Left kidney (tissue), 2 donors: Measurements from ENCODE around the gene DYNC1H1. TPM values are rescaled to one million over a fixed set of nuclear protein-coding genes. Genes with fewer than 3 reads are reported as not detected.

Experiments used
- DNase-seq: peaks from one replicate; pipeline ENCODE4 v3.0.0-alpha.2; 2013
- polyA plus RNA-seq: library from polyadenylated mRNA; unstranded; fragments of 120-200 nt; gene quantifications from one replicate; pipeline ENCODE4 v1.2.1, GENCODE V29; 2013; ENCODE audit not compliant: insufficient read length

DYNC1H1 gene
- polyA plus RNA-seq, 1 donor: 368 TPM

DNA sequence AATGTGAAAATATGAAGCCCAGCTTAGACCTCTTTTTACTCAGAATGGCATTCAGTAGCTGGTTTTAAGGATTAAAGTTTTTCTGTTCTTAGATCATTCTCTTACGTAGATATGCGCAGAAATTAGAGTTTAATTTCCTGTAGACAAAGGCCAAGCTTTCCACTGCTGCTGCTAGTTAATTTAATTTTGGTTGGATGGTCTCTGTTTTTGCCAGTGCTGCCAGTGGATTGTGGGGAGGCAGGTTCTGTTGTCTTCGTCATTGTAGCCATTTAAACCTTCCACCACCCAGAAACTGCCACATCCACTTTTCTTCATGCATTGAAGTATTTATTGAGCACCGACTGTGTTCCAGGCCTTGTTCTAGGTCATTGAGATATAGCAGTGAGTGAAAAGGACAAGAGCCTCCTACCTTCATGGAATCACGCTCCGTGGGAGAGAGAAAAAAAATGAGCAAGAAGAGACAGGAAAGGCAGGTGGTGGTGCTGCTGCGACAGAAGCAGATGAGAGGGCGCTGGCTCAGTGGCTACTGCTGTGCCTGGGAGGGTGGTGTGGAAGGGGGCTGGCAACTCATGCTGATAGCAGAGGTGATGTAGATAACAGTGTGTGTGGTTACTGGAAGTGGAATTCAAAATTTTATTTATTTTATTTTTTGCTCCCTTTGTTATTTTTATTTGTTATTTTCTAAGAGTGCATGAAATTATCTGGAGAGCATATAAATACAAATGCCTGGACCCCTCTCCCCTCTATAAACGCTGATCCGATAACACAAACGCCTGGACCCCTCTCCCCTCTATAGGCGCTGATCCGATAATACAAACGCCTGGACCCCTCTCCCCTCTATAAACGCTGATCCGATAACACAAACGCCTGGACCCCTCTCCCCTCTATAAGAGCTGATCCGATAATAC is 33.3 kb downstream of the DYNC1H1 start:
- DNase-seq: no peak

DNA sequence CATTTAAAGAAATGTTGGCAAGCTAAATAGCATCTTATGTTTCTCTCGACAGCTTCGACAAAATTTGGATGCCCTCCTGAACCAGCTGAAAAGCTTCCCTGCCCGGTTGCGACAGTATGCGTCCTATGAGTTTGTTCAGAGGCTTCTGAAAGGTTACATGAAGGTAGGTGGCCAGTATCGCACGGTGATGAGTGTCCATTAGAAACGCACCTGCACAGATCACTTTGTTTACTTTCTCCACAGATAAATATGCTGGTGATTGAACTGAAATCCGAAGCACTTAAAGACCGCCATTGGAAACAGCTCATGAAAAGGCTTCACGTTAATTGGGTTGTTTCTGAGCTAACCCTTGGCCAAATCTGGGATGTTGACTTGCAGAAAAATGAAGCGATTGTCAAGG is 36.5 kb downstream of the DYNC1H1 start:
- DNase-seq: no peak

- no peak for DNase-seq
Observed at GRCh38 chr14:102005336-102005735, 41.0 kb downstream of the DYNC1H1 start.

DNA sequence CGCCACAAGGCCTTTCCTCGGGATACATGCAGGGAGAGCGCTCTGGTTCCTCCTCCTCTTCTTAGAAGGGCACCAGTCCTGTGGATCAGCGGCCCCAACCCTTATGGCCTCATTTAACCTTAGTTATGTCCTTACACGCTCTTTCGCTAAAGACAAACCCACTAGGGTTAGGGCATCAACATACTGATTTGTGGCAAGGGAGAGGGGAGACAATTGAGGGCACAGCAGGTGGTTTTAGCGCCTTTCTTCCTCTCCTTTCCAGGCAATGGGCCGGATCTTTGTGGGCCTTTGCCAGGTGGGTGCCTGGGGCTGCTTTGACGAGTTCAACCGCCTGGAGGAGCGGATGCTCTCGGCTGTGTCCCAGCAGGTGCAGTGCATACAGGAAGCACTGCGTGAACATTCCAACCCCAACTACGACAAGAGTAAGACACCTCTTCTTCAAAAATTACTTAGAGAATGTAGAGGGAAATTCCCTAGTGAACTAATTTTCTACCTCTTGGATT is 43.6 kb downstream of the DYNC1H1 start:
- no peak for DNase-seq

DNA sequence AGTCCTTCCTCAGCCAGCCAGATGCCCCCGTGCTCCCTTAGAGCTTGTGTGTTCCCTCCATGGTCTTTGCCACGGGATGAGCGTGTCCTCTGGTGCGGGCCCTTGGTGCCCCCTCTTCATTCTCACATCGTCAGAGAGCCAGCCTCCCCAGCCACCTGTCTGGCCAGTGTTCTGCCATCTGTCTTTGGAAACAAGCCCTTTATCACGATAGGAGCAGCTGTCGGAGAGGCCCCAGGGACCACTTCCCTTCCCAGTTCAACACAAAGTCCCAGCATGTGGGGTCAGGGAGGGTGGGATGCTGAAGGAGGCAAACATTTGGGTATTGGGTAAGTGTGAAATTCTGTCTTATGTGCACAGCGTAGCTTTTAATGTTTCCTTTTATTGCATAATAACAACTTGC is 44.5 kb downstream of the DYNC1H1 start:
- no peak for DNase-seq

DNA sequence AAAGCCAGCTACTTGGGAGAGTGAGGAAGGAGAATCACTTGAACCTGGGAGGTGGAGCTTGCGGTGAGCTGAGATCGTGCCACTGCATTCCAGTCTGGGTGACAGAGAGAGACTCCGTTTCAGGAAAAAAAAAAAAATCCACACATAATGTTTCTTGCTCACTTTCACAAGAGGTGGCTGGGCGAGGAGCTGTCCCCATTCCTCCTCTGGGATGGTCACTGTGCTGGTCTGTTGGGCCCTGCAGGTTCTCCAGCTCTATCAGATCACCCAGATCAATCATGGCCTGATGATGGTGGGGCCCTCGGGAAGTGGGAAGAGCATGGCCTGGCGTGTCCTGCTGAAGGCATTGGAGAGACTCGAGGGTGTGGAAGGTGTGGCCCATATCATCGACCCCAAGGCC is 47.3 kb downstream of the DYNC1H1 start:
- DNase-seq: no peak

- DNase-seq: no peak
Observed at GRCh38 chr14:102012336-102012735, 48.0 kb downstream of the DYNC1H1 start.

DNA sequence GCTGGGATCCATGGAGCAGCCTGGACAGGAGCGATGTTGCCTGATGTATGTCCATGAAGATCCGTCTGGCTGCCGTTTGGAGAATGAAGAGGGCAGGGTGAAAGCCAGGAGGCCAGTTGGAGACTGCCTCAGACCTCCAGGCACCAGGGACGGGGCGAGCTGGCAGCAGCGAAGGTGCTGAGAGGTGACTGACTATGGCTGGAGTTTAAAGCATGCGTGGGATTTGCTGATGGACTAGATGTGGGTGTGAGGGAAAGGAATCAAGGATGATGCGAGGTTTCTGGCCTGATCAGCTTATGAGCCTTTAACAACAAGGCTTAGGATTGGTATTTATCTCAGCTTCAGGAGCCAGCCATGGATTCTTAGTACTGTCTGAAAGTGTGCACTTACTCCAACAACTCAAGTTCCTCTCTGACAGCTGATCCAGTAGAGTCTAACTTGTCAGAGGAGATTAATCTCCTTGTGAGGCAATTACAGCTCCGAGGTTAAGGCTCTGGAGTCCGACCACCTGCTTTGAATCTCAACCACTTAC is 49.4 kb downstream of the DYNC1H1 start:
- no peak for DNase-seq

GRCh38 chr14:102015045-102015685 is 50.8 kb downstream of the DYNC1H1 start:
- no peak for DNase-seq

- no peak for DNase-seq
Observed at GRCh38 chr14:102015771-102016170, 51.4 kb downstream of the DYNC1H1 start.

- no peak for DNase-seq
Observed at GRCh38 chr14:102016420-102017090, 52.2 kb downstream of the DYNC1H1 start.

GRCh38 chr14:102018251-102018650 is 53.9 kb downstream of the DYNC1H1 start:
- no peak for DNase-seq

DNA sequence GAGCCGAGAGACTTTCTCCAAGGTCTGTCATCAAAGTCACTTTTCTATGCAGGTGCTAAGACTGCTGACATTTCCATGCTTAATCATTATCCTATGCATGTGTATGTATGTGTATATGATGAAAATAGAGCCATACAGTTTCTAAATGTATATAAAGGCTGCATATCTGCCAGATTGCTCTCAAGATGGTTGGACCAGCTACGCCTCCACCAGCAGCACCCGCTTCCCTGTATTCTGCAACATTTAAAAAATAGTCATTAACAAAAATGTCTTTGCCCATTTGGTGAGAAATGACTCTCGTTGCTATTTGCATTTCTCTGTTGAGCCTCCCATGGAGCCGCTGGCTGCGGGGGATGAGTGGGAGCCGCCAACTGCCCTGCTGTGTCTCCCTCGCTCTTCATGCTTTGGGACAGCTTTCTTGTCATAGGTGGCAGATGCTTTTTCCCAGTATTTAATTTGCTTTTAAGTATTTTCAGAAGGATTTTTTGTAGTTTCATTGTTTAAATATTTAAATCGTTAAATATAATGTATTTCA is 54.7 kb downstream of the DYNC1H1 start:
- no peak for DNase-seq

DNA sequence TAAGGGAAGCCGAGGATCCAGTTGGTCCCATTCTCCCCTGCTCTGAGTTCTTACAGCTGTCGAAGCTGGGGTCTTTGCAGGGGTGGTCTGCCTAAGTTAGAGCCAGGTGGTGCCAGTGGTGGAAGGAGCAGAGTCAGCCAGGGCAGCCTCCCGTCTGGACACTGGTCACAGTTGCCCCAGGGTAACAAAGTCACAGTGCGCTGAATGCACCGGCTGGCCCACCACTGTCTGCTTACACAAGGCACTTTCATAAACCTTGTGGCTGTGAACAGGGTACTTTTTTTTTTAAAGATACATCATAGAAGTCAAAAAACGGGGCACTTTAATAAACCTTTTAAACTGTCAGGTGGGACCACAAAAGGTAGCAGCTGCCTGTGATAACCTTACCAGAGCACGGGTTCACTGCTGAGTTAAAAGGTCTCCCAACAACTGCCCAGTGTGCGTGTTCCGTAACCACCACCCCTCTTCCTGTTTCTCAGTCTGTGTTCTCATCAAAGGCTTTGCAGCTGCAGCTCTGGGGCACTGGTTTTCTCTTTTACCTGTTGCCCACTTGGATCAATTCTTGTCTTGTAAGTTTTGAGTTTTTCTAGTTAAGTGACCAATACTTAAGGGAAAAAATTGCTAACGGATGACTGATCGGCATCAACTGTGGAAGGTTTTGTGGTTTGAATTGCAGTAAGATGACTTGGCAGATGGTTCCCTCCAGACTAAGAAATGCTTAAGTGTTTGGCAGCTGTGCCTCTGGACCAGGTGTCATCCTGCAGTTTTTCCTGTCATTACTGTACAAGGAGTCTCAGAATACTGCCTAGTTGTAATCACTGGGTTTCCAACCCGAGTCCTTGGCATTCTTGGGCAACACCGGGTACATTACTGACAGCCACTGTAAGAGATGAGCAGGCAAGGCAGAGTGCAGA is 55.9 kb downstream of the DYNC1H1 start:
- DNase-seq: no peak

- DNase-seq: no peak
Observed at GRCh38 chr14:102026934-102027333, 62.6 kb downstream of the DYNC1H1 start.

- no peak for DNase-seq
Observed at GRCh38 chr14:102027951-102028350, 63.6 kb downstream of the DYNC1H1 start.

- DNase-seq: no peak
Observed at GRCh38 chr14:102028733-102029132, 64.4 kb downstream of the DYNC1H1 start.

- DNase-seq: no peak
Observed at GRCh38 chr14:102029956-102030355, 65.6 kb downstream of the DYNC1H1 start.

DNA sequence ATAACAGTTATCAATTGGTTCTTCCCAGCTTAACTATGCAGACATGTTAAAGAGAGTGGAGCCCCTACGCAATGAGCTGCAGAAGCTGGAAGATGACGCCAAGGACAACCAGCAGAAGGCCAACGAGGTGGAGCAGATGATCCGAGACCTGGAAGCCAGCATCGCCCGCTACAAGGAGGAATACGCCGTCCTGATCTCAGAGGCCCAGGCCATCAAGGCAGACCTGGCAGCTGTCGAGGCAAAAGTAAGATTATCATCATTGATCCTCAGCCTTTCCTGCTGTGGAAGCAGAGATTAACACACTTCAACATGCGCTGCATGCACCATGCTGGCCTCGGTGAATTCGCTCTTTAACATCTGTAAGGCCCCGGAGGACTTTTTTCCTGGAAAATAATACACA is 68.9 kb downstream of the DYNC1H1 start:
- DNase-seq: no peak

- DNase-seq: no peak
Observed at GRCh38 chr14:102034301-102034700, 69.9 kb downstream of the DYNC1H1 start.

DNA sequence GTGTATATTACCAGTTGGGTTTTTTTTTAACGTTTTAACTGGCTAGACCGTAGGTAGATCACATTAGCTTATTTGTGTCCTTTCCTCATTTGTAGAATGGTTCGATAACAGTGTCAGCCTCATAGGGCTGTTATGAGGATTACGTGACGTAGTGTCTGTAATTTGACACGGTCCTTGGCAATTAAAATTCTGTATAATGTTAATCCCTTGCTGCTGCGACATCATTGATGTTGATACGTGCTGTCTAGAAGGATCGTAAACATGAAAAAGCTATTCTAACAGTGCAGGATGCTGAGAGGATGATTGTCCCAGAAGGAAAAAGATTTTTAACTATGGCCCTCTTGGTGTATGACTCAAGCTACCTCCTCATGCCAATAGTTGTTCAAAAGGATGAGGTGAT is 71.5 kb downstream of the DYNC1H1 start:
- no peak for DNase-seq
